ENCODE measurements around the gene ABHD12. TPM values are rescaled to one million over a fixed set of nuclear protein-coding genes. Genes with fewer than 3 reads are reported as not detected.

The ABHD12 gene
- total RNA-seq, 1 donor from 2014 or later, result 49.7 TPM

- H3K36me3 ChIP-seq, result peaks cover 74% of the 10 kb centered on the region
- no peaks in the 10 kb centered on the region for H3K27me3 ChIP-seq (ENCODE audit: low read depth)
- ATAC-seq (no peak), DNase-seq (no peak)
- no peak overlapping the region for H3K4me3 ChIP-seq
- intact Hi-C loops (cut with DNase I), result no loop called here
- H3K9me3 ChIP-seq, result no peaks in the 10 kb centered on the region
- peaks cover 12% of the 10 kb centered on the region for H3K4me1 ChIP-seq
- no peak for TF ChIP-seq CTCF (IDR thresholded peaks at IDR 0.05)
- H3K27ac ChIP-seq, result no peak overlapping the region
These were observed 96.7 kb downstream of the ABHD12 start for GRCh38 chr20:25293910-25294458.

GRCh38 chr20:25293507-25293906 lies 97.1 kb downstream of the ABHD12 start:
- no peak for ATAC-seq
- intact Hi-C loops (cut with DNase I), result no loop called here
- peaks cover 12% of the 10 kb centered on the region for H3K4me1 ChIP-seq
- no peak for DNase-seq
- no peak overlapping the region for H3K4me3 ChIP-seq
- no peaks in the 10 kb centered on the region for H3K27me3 ChIP-seq (ENCODE audit: low read depth)
- H3K27ac ChIP-seq, result no peak overlapping the region
- H3K36me3 ChIP-seq, result peaks cover 74% of the 10 kb centered on the region
- TF ChIP-seq CTCF (IDR thresholded peaks at IDR 0.05), result no peak
- H3K9me3 ChIP-seq, result no peaks in the 10 kb centered on the region

GRCh38 chr20:25292176-25292891 lies 98.3 kb downstream of the ABHD12 start:
- no peaks in the 10 kb centered on the region for H3K27me3 ChIP-seq (ENCODE audit: low read depth)
- no peak for TF ChIP-seq CTCF (IDR thresholded peaks at IDR 0.05)
- H3K4me3 ChIP-seq, result no peak overlapping the region
- peaks cover 12% of the 10 kb centered on the region for H3K4me1 ChIP-seq
- no peak for ATAC-seq
- H3K27ac ChIP-seq, result no peak overlapping the region
- DNase-seq, result no peak
- intact Hi-C loops (cut with DNase I), result no loop called here
- H3K9me3 ChIP-seq, result no peaks in the 10 kb centered on the region
- peaks cover 77% of the 10 kb centered on the region for H3K36me3 ChIP-seq

- Histone ChIP-seq H3K36me3 (peaks cover 77% of the 10 kb centered on the region), H3K4me1 (peaks cover 9% of the 10 kb centered on the region), H3K9me3 (no peaks in the 10 kb centered on the region), H3K4me3 (no peak overlapping the region), H3K27ac (no peak overlapping the region), H3K27me3 (ENCODE audit: low read depth) (no peaks in the 10 kb centered on the region)
- intact Hi-C loops (cut with DNase I), result no loop called here
- no peak for TF ChIP-seq CTCF (IDR thresholded peaks at IDR 0.05)
- ATAC-seq (no peak), DNase-seq (no peak)
These were observed 99.1 kb downstream of the ABHD12 start for GRCh38 chr20:25291432-25292133.

- H3K9me3 ChIP-seq, result no peaks in the 10 kb centered on the region
- peaks cover 2% of the 10 kb centered on the region for H3K4me1 ChIP-seq
- ATAC-seq, result no peak
- intact Hi-C loops (cut with DNase I), result no loop called here
- H3K27ac ChIP-seq, result no peak overlapping the region
- peaks cover 78% of the 10 kb centered on the region for H3K36me3 ChIP-seq
- H3K4me3 ChIP-seq, result no peak overlapping the region
- no peaks in the 10 kb centered on the region for H3K27me3 ChIP-seq (ENCODE audit: low read depth)
- TF ChIP-seq CTCF (IDR thresholded peaks at IDR 0.05), result no peak
- DNase-seq, result no peak
These were observed 99.8 kb downstream of the ABHD12 start for GRCh38 chr20:25290646-25291431.

Measured in lower lobe of right lung (tissue), 2 donors.